Activated CD4-positive, alpha-beta T cell treated with anti-CD3 and anti-CD28 coated beads, Interleukin-2, amount 50 U/mL, for 16 hours (primary cell): Measurements from ENCODE around the gene ARID4A.
"Not testable (repeated sequence)": the region's sequence is repeated elsewhere in the genome, so short reads cannot be mapped to it uniquely, and the experiment has no call there.

ENCODE experiments used
- DNase-seq: peaks from one replicate; pipeline ENCODE4 v3.0.0-alpha.2; 2020

The ARID4A gene, protein sequence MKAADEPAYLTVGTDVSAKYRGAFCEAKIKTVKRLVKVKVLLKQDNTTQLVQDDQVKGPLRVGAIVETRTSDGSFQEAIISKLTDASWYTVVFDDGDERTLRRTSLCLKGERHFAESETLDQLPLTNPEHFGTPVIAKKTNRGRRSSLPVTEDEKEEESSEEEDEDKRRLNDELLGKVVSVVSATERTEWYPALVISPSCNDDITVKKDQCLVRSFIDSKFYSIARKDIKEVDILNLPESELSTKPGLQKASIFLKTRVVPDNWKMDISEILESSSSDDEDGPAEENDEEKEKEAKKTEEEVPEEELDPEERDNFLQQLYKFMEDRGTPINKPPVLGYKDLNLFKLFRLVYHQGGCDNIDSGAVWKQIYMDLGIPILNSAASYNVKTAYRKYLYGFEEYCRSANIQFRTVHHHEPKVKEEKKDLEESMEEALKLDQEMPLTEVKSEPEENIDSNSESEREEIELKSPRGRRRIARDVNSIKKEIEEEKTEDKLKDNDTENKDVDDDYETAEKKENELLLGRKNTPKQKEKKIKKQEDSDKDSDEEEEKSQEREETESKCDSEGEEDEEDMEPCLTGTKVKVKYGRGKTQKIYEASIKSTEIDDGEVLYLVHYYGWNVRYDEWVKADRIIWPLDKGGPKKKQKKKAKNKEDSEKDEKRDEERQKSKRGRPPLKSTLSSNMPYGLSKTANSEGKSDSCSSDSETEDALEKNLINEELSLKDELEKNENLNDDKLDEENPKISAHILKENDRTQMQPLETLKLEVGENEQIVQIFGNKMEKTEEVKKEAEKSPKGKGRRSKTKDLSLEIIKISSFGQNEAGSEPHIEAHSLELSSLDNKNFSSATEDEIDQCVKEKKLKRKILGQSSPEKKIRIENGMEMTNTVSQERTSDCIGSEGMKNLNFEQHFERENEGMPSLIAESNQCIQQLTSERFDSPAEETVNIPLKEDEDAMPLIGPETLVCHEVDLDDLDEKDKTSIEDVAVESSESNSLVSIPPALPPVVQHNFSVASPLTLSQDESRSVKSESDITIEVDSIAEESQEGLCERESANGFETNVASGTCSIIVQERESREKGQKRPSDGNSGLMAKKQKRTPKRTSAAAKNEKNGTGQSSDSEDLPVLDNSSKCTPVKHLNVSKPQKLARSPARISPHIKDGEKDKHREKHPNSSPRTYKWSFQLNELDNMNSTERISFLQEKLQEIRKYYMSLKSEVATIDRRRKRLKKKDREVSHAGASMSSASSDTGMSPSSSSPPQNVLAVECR

DNA sequence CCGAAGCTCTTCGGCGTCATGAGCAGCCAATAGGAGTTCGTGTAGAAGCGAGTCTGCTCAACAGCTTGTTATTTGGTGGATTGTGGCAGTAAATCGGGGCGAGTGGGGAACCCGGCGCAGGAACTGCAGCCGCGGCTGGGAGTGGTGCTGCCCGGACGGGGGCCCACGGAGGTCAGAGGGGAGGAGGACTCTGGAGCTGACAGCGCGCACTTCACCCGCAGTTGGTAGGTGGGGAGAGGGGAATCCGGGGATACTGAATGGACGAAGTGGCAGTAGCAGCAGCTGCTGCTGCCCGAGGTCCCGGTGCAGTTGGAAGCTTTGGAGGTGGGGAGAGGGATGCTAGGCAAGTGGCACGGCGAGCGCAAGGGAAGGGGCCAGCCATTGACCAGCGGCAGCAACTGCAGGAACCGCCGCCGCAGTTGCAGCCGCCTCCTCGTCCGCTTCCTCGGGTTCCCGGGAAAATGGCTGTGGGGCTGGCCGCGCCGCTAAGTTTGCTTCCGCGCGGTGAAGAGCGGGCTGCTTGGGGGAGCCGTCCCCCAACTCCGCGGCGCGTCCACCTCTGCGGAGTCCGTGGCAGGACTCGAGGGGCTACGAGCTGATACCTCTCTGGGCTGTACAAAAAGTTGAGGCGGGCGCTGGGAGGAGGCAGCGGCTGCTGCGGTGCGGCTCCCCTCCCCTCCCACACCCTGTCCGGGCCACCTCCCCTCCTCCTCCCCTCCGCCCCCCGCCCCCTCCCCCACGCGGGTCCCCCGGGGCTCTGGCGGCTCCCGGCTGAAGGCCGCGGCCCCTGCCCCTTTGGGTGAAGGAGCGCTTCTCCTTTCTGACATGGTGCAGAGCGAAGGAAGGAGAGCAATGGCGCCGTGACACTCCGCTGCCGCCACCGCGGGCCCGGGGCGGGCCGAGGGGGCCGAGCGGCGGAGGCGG lies at the start of gene ARID4A:
TSS of gene ARID4A (plus strand) at position 79 of the 924 bp plus-strand sequence. CDS start 1,300 bp downstream, outside the sequence.
- DNase-seq: peak; percentile 36

DNA sequence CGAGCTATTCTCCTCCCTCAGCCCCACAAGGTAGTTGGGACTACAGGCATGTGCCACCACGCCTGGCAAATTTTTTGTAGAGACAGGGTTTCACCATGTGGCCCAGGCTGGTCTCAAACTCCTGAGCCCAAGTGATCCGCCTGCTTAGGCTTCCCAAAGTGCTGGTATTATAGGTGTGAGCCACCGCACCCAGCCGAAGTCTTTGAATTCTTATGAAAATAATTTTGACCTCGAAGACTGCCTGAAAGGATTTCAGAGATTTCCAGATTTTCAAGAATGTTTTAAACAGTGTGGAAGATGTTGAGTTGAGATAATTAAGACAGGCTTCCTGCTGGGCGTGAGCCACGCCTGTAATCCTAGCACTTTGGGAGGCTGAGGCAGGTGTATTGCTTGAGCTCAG lies 48.7 kb upstream of the ARID4A start:
- DNase-seq: no peak

GRCh38 chr14:58258156-58258555 lies 40.2 kb upstream of the ARID4A start:
- DNase-seq: no peak

- DNase-seq: not testable (repeated sequence)
These were observed 36.4 kb upstream of the ARID4A start for GRCh38 chr14:58262005-58262404.

GRCh38 chr14:58265401-58265800 lies 33.0 kb upstream of the ARID4A start:
- no peak for DNase-seq

DNA sequence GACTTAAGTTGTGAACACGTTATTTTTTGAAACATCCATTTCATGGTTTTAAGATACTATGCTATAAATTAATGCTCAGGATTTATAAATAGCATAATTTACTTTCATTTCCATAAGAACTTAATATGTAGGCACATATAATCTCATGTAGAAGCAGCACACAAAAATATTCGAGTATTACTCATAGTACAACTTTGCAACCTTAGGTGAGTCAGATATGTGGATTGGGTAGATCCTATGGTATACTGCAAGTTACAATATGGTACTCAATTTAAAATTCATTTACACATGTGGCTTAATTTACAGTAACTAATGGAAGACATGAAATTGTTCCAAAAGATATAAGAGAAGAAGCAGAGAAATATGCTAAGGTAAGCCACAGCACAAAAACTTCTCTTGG lies 27.7 kb upstream of the ARID4A start:
- peak; percentile 21 for DNase-seq

GRCh38 chr14:58272588-58273372 lies 25.6 kb upstream of the ARID4A start:
- DNase-seq: no peak

- no peak for DNase-seq
These were observed 23.5 kb upstream of the ARID4A start for GRCh38 chr14:58274881-58275280.

GRCh38 chr14:58275527-58276190 lies 22.7 kb upstream of the ARID4A start:
- no peak for DNase-seq

DNA sequence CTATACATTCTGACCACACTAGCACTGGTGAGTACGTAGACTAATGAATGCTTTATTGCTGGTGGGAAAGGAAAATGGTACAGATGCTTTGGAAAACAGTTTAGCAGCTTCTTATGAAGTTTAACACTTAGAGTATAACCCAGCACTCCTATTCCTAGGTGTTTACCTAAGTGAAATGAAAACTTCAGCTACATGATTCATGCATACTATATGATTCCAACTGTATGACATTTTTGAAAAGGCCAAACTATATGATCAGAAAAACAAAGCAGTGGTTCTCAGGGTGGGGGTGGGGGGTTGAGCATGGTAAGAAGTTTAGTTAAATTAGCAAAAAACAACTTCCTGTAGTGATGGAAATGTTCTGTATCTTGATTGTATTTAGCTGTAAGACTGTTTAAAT lies 22.1 kb upstream of the ARID4A start:
- DNase-seq: no peak

DNA sequence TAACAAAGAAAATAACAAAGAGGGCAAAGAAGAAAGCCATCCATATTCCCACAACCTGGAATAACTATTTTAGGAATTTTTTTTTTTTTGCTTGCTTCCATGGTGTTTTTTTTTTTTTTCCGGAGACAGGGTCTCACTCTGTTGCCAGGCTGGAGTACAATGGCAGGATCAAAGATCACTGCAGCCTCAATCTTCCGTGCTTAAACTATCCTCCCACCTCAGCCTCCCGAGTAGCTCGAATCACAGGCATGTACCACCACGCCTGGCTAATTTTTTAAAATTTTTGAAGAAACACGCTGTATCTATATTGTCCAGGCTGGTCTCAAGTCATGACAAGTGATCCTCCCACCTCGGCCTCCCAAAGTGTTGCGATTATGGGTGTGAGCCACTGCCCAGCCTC lies 20.2 kb upstream of the ARID4A start:
- DNase-seq: no peak

GRCh38 chr14:58280954-58281787 lies 17.2 kb upstream of the ARID4A start:
- DNase-seq: peak; percentile 53

GRCh38 chr14:58281969-58282368 lies 16.4 kb upstream of the ARID4A start:
- DNase-seq: no peak

GRCh38 chr14:58282925-58283593 lies 15.3 kb upstream of the ARID4A start:
- no peak for DNase-seq

DNA sequence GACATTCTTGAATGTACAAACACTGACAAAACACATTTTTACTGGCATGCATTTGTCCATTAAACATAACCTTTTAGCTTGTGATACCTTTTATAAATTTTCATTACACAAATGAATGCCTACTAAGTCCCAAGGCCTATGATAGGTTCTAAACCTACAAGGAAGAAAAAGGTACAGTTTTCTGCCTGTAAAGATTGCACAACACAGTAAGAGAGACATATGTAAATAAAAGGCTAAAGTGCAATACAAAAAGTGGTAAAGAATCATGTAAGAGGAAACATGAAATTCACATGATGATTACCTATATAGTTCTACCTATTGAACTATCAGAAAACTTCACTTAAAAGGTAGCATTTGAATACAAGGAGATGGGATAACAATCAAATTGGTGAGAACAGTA lies 14.6 kb upstream of the ARID4A start:
- DNase-seq: no peak

DNA sequence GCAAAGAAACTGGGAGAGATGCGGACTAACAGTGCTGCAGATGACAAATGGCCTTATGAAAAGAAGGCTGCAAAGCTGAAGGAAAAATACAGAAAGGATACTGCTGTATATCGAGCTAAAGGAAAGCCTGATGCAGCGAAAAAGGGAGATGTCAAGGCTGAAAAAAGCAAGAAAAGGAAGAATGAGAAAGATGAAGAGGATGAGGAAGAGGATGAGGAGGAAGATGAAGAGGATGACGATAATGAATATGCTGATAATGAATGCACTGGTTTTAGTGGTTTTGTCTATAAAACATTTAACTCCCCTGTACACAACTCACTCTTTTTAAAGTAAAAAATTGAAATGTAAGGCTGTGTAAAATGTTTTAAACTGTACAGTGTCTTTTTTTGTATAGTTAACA lies 13.2 kb upstream of the ARID4A start:
- DNase-seq: no peak

DNA sequence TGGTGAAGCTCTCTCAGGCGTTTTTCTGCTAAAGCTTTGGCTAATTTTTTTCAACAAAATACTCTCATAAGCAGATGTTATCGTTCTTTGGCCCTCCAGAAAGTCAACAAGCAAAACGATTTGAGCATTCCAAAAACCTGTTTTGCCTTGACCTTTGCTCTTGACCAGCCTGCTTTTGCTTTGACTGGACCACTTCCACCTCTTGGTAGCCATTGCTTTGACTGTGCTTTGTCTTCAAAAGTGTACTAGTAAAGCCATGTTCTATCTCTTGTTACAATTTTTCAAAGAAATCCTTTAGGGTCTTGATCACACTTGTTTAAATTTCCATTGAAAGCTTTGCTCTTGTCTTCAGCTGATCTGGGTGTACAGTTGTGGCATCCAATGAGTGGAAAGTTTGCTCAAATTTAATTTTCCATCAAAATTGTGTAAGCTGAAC lies 10.7 kb upstream of the ARID4A start:
- no peak for DNase-seq

DNA sequence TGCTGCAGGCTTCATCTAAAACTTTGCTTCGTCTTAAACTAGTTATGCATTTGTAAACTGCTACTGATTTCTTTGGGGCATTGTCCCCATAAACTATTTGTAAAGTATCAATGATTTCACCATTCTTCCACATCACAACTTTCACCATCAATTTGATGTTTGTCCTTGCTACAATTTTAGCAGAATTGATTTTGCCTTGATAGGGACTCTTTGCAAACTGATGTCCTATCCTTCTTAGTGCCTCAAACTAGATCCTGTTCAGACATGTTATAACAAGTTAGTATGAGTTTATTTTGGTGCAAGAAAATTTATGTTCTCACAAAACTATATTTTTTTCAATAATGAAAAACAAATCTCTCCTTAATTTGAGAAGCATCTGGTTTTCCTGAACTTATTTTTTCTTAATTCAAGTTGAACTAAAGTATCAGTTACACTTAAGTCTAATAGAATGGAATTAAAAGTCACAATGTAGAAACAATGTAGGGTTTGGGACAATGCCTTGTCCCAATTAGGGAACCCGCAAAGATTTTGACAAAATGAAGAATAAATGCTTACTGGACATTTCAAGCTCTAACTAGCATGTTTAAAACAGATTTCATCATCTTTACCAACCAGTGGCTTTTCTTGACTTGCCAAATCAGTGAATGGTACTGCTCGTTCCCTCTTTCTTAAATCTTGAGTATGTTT lies 10.1 kb upstream of the ARID4A start:
- no peak for DNase-seq
